Stimulated activated CD8-positive, alpha-beta memory T cell treated with anti-CD3 and anti-CD28 coated beads, Interleukin-7, amount 100 ng/mL, for 1 hour (primary cell): ENCODE data around the gene CCDC12.

Source experiments
- DNase-seq, 2 donors: peaks; one replicate each; pipeline ENCODE4 v3.0.0-alpha.2; 2020; ENCODE audit warnings: low read depth in 2 of 2

The CCDC12 gene

DNA sequence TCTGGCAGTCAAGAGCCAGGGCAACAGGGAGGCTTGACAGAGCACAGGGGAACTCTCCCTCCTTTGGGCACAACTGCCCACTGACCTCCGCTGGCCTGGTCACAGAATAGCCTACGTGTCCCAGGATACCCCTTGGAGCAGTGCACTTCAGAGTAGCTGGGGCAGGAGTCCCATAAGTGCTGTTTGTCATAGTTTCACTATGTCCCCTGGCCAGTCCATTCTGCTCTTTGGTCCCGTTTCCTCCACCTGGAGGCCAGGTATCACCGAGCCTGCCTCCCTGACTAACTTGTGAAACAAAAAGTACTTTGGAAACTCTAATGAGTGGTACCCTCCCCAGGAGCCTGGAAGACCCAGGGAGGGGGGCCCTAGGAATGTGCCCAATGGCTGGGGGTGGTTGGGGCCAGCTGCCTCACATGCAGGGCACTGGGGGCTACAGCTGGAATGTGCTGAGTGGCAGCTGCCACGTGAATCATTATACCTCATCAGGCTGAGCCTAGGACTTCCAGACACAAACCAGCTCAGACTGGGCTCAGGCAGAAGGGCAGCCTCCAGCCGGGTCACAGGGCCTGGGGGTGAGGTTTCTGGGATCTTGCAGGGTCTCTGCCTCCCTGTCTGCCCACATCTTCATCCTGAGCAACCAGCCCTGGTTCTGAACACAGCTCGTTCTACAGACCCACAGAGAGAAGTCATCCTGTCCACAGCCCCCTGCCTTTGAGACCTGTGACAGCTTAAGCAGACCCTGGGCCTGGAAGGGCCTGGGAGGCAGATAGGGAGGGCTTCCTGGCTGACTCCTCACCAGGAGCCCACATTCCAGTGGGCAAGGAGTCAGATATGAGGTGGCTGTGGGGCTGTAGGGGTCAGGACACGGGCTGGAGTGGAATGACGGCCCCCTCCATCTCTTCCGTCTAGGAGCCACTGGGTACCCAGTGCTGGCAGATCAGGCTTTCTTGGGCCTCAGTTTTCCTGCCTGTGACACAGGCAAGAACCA, 99.9 kb downstream of the CCDC12 start:
- DNase-seq, result no peak

DNA sequence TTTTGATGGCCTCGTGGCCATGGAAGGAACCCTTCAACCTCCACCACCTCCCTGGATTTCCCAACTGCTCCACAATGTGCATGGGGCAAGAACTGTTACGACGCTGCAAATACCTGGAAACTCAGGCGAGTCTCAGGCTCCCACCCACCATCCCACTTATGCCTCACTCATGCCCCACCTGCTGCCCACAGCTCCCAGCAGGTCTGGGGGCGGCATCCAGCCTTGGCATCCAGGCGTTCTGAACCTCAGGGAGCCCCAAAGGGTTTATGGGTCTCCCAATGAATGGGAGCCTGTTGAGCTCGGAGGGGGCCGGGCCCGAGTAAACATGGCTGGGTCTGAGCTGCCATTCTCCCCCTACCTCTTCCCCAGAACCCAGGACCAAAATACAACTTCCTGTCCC, 101.0 kb downstream of the CCDC12 start:
- no peak for DNase-seq

DNA sequence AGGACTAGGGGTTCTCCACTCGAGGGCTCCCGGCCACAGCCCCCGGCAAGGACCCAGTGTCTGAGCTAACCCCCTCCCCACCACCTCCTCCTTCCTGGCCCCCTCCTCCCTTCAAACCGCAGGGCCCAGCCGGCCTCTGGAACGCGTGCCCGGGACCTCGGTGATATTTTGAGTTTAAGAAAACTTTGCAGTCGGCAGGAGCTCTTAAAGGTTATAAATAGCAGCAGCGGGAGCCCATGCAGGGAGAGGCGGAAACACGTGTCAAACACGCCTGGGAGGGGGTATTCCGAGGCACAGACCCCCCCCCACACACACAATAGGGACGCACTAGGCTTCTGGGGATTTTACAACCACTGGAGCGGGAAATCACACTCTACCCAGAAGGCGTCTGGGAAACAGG, 102.1 kb downstream of the CCDC12 start:
- no peak for DNase-seq

DNA sequence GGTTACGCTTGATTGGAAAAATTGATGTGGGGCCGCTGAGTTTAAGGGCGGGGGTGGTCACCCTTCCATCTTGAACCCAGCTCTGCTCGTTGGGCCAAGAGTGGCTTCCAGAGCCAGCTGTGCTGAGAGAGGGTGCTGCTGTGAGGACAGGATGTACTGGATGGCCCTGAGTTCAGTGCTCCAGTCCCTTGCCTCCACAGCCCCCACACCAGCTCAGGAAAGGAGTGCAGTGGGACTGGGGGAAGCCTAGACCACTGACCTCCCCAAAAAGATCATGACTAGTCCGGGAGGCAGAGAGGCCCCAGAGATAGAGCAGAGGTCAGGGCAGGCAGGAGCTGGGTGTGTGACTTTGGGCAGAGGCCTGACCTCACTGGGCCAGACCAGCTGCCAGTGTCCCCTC, 103.0 kb downstream of the CCDC12 start:
- no peak for DNase-seq
